Stimulated activated CD8-positive, alpha-beta memory T cell treated with anti-CD3 and anti-CD28 coated beads, Interleukin-7, amount 100 ng/mL, for 4 hours (primary cell): ENCODE results near the gene GNAT2.

Experiments
- DNase-seq, 2 donors: peaks; one replicate each; pipeline ENCODE4 v3.0.0-alpha.2; 2020; ENCODE audit warnings: low read depth in 2 of 2

The GNAT2 gene

GRCh38 chr1:109610609-109611307 is 8.7 kb downstream of the GNAT2 start:
- DNase-seq: no peak

GRCh38 chr1:109609881-109610280 is 9.5 kb downstream of the GNAT2 start:
- no peak for DNase-seq

- DNase-seq: no peak
These were observed 14.0 kb downstream of the GNAT2 start for GRCh38 chr1:109605381-109605780.

GRCh38 chr1:109603229-109603628 is 16.2 kb downstream of the GNAT2 start:
- no peak for DNase-seq

- DNase-seq: no peak
These were observed 20.8 kb downstream of the GNAT2 start for GRCh38 chr1:109598655-109599054.

- no peak for DNase-seq
These were observed 21.3 kb downstream of the GNAT2 start for GRCh38 chr1:109598156-109598555.

- no peak for DNase-seq
These were observed 23.9 kb downstream of the GNAT2 start for GRCh38 chr1:109595531-109595930.

- DNase-seq: no peak
These were observed 26.5 kb downstream of the GNAT2 start for GRCh38 chr1:109592916-109593315.

GRCh38 chr1:109589679-109590078 is 29.7 kb downstream of the GNAT2 start:
- no peak for DNase-seq

GRCh38 chr1:109589177-109589576 is 30.2 kb downstream of the GNAT2 start:
- DNase-seq: no peak

- DNase-seq: no peak
These were observed 33.4 kb downstream of the GNAT2 start for GRCh38 chr1:109586055-109586454.

- no peak for DNase-seq
These were observed 34.6 kb downstream of the GNAT2 start for GRCh38 chr1:109584766-109585165.

- no peak for DNase-seq
These were observed 37.4 kb downstream of the GNAT2 start for GRCh38 chr1:109582021-109582420.

- no peak for DNase-seq
These were observed 39.9 kb downstream of the GNAT2 start for GRCh38 chr1:109579491-109579890.

- DNase-seq: no peak
These were observed 40.4 kb downstream of the GNAT2 start for GRCh38 chr1:109578947-109579443.

- no peak for DNase-seq
These were observed 45.6 kb downstream of the GNAT2 start for GRCh38 chr1:109573785-109574184.

GRCh38 chr1:109570414-109570813 is 49.0 kb downstream of the GNAT2 start:
- no peak for DNase-seq

- DNase-seq: no peak
These were observed 50.1 kb downstream of the GNAT2 start for GRCh38 chr1:109569323-109569722.

- DNase-seq: no peak
These were observed 51.3 kb downstream of the GNAT2 start for GRCh38 chr1:109567877-109568672.

GRCh38 chr1:109566982-109567381 is 52.4 kb downstream of the GNAT2 start:
- no peak for DNase-seq

GRCh38 chr1:109565241-109565640 is 54.2 kb downstream of the GNAT2 start:
- DNase-seq: no peak

- DNase-seq: no peak
These were observed 55.1 kb downstream of the GNAT2 start for GRCh38 chr1:109564194-109564878.

GRCh38 chr1:109559995-109560394 is 59.4 kb downstream of the GNAT2 start:
- DNase-seq: no peak
